Activated CD8-positive, alpha-beta memory T cell treated with anti-CD3 and anti-CD28 coated beads, Interleukin-2, amount 10 ng/mL, durations not matched to agents 7 days and 5 days (primary cell): ENCODE results near the gene CNBP. TPM values are rescaled to one million over a fixed set of nuclear protein-coding genes. Genes with fewer than 3 reads are reported as not detected.

Experiments used
- ATAC-seq: fragments of 150-1000 bp; cut with Tn5 transposase; one replicate; pipeline ENCODE4 v1.10.0; 2021; ENCODE audit warnings: moderate library complexity
- CTCF ChIA-PET: fragments of 350-600 bp; sonication (Branson Sonifier 250); formaldehyde crosslinking; loops from one replicate; lab custom pipeline; 2021; ENCODE audit warnings: antibody characterized with exemption; lab: Charles Lee
- DNase-seq: peaks from one replicate; pipeline ENCODE4 v3.0.0-alpha.2; 2020
- H3K27ac Mint-ChIP-seq: one replicate; pipeline ENCODE4 v1.8.0; 2021; ENCODE audit warnings: mild to moderate bottlenecking, mixed read lengths
- H3K27me3 Mint-ChIP-seq: one replicate; pipeline ENCODE4 v1.8.0; 2021; ENCODE audit warnings: mixed read lengths
- H3K36me3 Mint-ChIP-seq: one replicate; pipeline ENCODE4 v1.8.0; 2021; ENCODE audit warnings: mild to moderate bottlenecking, mixed read lengths
- H3K4me1 Mint-ChIP-seq: one replicate; pipeline ENCODE4 v1.8.0; 2021; ENCODE audit warnings: mixed read lengths
- H3K4me3 Mint-ChIP-seq: one replicate; pipeline ENCODE4 v1.8.0; 2021; ENCODE audit warnings: mild to moderate bottlenecking, moderate library complexity, mixed read lengths
- H3K9me3 Mint-ChIP-seq: one replicate; pipeline ENCODE4 v1.8.0; 2022; ENCODE audit warnings: low read depth, mixed read lengths
- total RNA-seq, 2 experiments: library from RNA; stranded (reverse); gene quantifications; one replicate each; pipeline ENCODE4 v1.2.3, GENCODE V29; 2021

Gene CNBP
- total RNA-seq, 2 experiments from 2014 or later: 270 to 330 TPM

DNA sequence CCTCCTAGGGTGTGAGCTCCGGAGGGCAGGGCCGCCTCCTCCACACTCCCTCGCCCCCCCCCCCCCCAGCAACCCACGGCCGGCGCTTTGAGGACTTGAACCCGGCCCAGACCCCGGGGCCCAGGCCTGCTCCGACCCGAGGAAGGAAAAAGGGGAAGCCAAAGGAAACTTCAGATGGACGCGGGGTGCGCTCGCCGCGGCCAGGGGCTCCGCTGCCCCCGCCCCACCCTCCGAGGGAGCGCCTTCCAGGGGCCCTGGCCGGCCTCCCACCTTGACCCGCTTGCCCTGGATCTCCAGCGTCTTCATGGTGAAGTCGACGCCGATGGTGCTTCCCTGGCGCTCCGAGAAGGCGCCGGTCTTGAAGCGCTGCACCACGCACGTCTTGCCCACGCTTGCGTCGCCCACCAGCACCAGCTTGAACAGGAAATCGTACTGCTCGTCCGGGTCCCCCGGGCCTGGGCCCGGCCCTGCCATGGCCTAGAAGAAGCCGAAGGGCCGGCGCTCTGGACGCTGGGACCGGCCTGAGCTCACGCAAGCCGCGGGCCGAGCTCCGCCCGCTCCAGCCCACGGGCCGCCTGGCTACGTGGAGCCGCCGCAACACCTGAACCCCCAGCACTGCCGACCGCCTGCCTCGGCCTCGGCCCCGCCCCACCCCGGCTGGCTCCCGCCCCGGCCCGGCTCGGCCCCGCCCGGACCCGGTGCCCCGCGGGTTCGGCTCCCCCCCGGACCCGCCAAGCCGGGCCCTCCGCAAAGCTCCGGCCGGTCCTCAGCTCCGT, 62.5 kb downstream of the CNBP start:
- Mint-ChIP-seq H3K4me1 (peaks cover 56% of the 10 kb centered on the region), H3K9me3 (no peaks in the 10 kb centered on the region), H3K27ac (peak overlapping the region; percentile 97), H3K36me3 (peaks cover 24% of the 10 kb centered on the region), H3K4me3 (peak overlapping the region; percentile 88), H3K27me3 (no peaks in the 10 kb centered on the region)
- ATAC-seq (peak; percentile 29), DNase-seq (peak; percentile 72)
- CTCF ChIA-PET: interaction anchor here (0.7 to 6.1 kb wide), 15 partner anchors 9 to 195 kb away, joined by 3 to 45 read pairs (median 6); a partner anchor contains a TSS

DNA sequence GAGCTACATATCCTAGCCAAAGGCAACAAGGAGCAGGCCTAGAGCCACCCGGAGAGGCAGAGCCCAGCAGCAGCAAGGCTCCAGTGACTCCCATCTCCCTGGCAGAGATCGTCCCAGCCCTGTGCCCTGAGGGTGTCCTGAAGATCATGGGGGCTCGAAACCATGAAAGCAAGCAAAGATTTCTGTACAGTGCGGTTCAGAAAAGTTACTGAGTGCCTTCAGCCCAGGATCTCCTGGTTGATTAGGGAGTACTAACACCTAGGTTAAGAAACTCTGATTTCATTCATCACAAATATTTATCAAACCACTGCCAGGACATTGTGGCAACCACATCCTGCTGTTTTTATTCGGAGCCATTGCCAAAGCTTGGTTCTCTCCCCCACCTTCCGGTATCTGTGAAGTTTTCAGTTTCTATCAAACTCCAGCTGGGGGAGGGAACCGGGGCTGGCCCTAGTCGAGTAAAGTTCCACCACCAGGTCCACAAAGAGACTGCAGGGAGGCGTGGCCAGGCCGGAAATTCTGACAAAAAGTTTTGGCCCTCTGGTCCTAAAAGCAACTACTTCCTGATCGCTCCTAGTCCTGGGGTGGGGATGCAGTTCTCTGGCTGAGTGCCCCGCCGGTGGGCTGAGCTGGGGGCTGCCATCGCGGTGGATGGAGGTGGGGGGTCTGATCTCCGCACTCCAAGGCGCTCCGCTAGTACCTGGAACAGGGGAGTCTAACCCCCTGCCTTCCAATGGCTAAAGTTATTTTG, 63.3 kb downstream of the CNBP start:
- Mint-ChIP-seq H3K27me3 (no peaks in the 10 kb centered on the region), H3K36me3 (peaks cover 27% of the 10 kb centered on the region), H3K9me3 (no peaks in the 10 kb centered on the region), H3K4me1 (peaks cover 61% of the 10 kb centered on the region), H3K4me3 (peak overlapping the region; percentile 88), H3K27ac (peak overlapping the region; percentile 97)
- DNase-seq (peak; percentile 98), ATAC-seq (peak; percentile 69)
- CTCF ChIA-PET: interaction anchor here (0.7 to 6.1 kb wide), 14 partner anchors 9 to 196 kb away, joined by 3 to 45 read pairs (median 7); a partner anchor contains a TSS

- Mint-ChIP-seq H3K27ac (peak overlapping the region; percentile 97), H3K4me1 (peaks cover 66% of the 10 kb centered on the region), H3K4me3 (peak overlapping the region; percentile 88), H3K36me3 (peaks cover 27% of the 10 kb centered on the region), H3K9me3 (no peaks in the 10 kb centered on the region), H3K27me3 (no peaks in the 10 kb centered on the region)
- ATAC-seq (no peak), DNase-seq (peak; percentile 57)
- CTCF ChIA-PET: interaction anchor here (0.7 to 6.1 kb wide), 14 partner anchors 9 to 149 kb away, joined by 3 to 45 read pairs (median 7); no protein-coding TSS in a partner anchor
These were observed 64.2 kb downstream of the CNBP start for GRCh38 chr3:129119365-129120100.

- CTCF ChIA-PET: interaction anchor here (0.7 to 6.1 kb wide), 15 partner anchors 10 to 148 kb away, joined by 3 to 45 read pairs (median 3); no protein-coding TSS in a partner anchor
- peak; percentile 64 for DNase-seq
- Mint-ChIP-seq H3K4me1 (peaks cover 69% of the 10 kb centered on the region), H3K9me3 (no peaks in the 10 kb centered on the region), H3K4me3 (peak overlapping the region; percentile 88), H3K27me3 (no peaks in the 10 kb centered on the region), H3K36me3 (peaks cover 27% of the 10 kb centered on the region), H3K27ac (peak overlapping the region; percentile 97)
- no peak for ATAC-seq
These were observed 65.0 kb downstream of the CNBP start for GRCh38 chr3:129118745-129119144.

Other genes starting within 250 kb of the CNBP start
- under 1 TPM in 1 of 2 experiments, not detected in 1; 0.12 TPM for gene CFAP92, start 189.8 kb downstream of the CNBP start, total RNA-seq
- gene EFCC1, start 182.6 kb downstream of the CNBP start, total RNA-seq: under 1 TPM; 0.09 to 0.12 TPM
- not detected for gene GP9, start 123.1 kb downstream of the CNBP start, total RNA-seq
- gene RAB43, start 62.1 kb downstream of the CNBP start, total RNA-seq: 10 to 100 TPM; 33.7 to 36.1 TPM
- 10 to 100 TPM; 44.4 to 75.9 TPM for gene ISY1, start 22.8 kb downstream of the CNBP start, total RNA-seq
- 100 to 1,000 TPM; 130 to 141 TPM for gene COPG1, start 65.7 kb upstream of the CNBP start, total RNA-seq
- gene HMCES, start 95.0 kb upstream of the CNBP start, total RNA-seq: 10 to 100 TPM; 43.4 to 52.1 TPM
- 1 to 10 TPM in 1 of 2 experiments, under 1 TPM in 1; 0.56 to 1.4 TPM for gene EFCAB12, start 244.7 kb upstream of the CNBP start, total RNA-seq